Globus pallidus (tissue), 1 donor: Measurements from ENCODE around the gene MSI2.

Experiments
- DNase-seq: peaks from one replicate; pipeline ENCODE4 v3.0.0-alpha.2; 2015; ENCODE audit warnings: low spot score

The MSI2 gene

DNA sequence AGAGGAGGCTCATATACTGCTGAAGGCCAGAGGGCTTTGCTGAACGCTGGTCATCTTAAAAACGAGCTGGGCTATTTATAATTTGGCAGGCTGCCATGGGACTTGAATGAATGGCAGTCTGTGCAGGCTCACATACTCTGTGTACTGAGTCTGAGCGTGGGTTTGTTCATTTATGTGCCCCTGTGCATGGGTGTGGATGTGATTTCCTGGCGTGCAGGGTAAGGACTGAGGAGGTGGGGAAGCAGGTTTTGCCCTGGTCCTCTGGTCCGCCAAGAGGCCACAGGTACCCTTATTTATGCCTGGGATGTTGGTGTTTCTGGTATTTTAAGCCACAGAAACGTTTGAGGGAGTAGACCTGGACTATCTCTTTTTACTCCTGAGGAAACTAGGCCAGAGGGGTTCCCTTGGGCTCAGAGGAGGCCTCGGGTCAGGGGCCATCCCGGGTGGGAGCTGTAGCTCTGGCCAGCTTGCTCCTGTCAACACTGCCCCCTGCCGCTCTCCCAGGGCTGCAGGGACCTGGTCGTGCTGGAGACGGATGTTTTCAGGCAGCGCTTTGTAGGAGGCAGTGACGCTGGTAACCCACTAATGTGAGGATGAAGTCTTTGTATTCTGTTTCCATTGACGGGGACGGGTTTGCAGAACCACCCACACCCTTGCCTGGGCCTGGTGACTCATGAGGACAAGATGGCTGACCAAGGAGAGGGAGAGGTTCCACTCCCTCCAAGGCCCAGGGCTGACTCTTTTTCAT is 184.4 kb downstream of the MSI2 start:
- DNase-seq: peak; percentile 87

- DNase-seq: no peak
Measured at GRCh38 chr17:57441270-57441600, 184.9 kb downstream of the MSI2 start.

GRCh38 chr17:57442401-57442823 is 186.1 kb downstream of the MSI2 start:
- no peak for DNase-seq

- DNase-seq: peak; percentile 40
Measured at GRCh38 chr17:57442914-57443571, 186.7 kb downstream of the MSI2 start.

- DNase-seq: no peak
Measured at GRCh38 chr17:57443781-57444180, 187.5 kb downstream of the MSI2 start.

DNA sequence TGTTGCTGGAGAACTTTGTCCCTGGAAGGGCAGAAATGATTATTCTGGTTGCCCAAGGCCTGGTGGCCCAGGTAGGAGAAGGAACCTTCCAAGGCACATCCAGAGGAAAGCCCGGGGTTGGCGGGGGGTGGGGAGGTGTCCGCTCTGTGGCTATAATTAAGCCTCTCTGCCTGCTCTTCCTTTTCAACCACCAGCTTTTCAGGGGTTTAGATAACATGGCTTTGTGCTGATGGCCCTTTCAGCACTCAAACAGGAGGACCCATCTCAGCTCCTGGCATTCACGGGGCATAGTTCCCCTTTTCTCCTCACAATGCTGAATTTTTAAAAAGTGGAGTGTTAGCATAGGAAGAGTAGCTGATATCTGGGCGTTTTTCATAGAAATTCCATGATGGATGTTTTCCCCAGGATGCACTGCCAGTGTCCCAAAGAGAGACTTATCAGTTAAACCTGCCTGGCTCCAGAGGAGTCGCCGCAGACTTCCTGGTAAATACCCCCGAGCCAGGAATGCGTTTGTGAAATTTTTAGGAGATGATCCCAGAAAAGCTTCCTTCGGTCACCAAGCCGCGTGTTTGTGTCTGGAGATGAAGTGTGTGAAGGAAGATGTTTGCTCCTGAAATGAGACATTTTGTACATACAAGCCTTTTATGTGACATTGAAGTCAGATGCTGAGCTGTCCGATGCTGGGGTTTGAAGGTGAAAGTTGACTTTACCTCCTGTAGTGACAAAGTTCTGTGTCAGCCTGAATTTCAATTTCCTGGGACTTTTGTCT is 188.5 kb downstream of the MSI2 start:
- DNase-seq: no peak

GRCh38 chr17:57445772-57446472 is 189.6 kb downstream of the MSI2 start:
- no peak for DNase-seq

- DNase-seq: no peak
Measured at GRCh38 chr17:57447357-57447989, 191.2 kb downstream of the MSI2 start.

- DNase-seq: no peak
Measured at GRCh38 chr17:57447990-57448758, 191.9 kb downstream of the MSI2 start.

GRCh38 chr17:57448759-57449283 is 192.5 kb downstream of the MSI2 start:
- no peak for DNase-seq

DNA sequence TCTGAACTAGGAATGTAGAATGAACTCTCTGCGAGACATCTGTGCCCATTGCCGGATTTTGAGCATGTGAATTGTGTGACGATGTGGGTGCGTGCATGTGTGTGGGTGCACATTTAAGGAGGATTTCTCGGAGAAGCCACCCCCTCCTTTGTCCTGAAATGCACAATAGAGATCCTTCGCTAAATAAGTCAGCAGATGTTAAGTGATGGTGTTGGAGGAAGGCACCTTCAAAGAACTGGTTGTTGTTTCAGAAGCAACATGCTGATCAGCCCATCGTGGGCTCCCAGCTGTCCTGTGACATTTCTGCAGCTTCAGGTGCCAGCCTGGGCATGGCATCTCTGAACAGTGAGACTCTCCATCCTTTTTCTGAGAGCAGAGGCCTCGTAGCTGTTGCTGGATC is 194.9 kb downstream of the MSI2 start:
- no peak for DNase-seq

DNA sequence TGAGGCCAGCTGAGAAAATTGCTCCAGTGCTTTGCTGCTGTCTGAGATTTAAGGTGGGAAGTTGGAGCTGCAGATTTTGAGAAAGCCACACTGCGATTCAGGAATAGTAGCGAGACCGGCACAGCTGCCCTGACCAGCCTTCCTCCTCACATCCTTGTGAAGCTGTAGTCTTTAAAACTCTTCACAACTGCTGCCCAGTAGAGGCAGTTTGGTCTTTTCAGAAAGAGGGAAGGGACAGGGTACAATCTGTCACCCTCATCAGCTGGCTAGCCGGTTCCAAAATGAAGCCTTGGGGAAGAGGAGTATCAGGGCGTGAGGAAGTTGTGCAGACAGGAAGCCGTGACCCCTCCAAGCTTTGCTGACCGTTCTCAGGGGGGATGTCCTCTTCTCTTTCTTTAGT is 195.3 kb downstream of the MSI2 start:
- no peak for DNase-seq

- DNase-seq: no peak
Measured at GRCh38 chr17:57453841-57454425, 197.6 kb downstream of the MSI2 start.

GRCh38 chr17:57454729-57455062 is 198.4 kb downstream of the MSI2 start:
- no peak for DNase-seq

- peak; percentile 52 for DNase-seq
Measured at GRCh38 chr17:57455063-57455914, 199.0 kb downstream of the MSI2 start.

DNA sequence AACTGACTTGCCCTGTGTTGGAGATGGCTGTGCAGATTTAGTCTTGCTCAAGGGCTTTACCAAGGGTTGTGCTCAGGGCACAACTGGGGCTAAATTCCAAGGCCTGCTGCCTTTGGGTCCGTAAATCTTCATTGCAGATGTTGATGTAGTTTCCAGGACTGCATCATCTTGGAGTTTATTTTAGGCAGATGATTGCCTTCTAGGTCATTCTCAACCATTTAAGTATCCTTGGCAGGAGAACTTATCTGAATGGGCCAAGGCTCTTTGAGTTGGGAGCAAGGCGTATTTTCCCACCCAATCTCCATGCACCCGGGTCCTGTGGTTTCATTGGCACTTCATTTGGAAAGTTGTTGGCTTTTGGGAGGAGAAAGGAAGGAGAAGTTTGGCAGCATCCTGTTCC is 200.3 kb downstream of the MSI2 start:
- DNase-seq: no peak

DNA sequence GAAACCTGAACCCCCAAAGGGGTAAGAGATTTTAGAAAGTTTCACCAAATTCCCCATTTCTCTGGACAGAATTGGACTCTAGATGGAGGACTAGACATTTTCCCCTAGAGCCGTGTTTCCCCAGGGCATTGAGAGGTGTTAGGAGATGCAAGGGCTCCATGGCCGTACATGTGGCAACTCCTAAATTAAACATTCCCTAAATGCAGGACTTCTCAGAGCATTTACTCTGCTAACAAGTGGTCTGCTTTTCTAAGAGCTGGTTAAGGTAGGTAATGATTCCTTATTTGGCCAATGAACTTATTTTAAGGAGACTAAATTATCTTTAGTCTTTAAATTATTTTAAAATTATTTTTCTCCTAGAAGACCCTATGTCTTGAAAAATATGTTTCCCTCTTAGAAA is 200.9 kb downstream of the MSI2 start:
- DNase-seq: no peak

GRCh38 chr17:57458718-57459285 is 202.5 kb downstream of the MSI2 start:
- no peak for DNase-seq

- no peak for DNase-seq
Measured at GRCh38 chr17:57459286-57459915, 203.1 kb downstream of the MSI2 start.
